PFSK-1 (cell line): ENCODE data around the gene TNRC18.

Experiments
- FOXP2 ChIP-seq: optimal IDR thresholded peaks from 2 replicates; pipeline ENCODE3; 2011; ENCODE audit warnings: borderline replicate concordance, control low read depth, inconsistent platforms; ENCODE audit not compliant: insufficient read depth; ENCODE audit errors: extremely low read length, extremely low read depth
- POLR2AphosphoS5 ChIP-seq: IDR thresholded peaks from 2 replicates; pipeline ENCODE4 v1.6.1; 2012; ENCODE audit warnings: low read depth, mild to moderate bottlenecking, control low read depth, low read length, moderate library complexity
- SIN3A ChIP-seq: IDR thresholded peaks from 2 replicates; pipeline ENCODE4 v1.6.1; 2012; ENCODE audit warnings: mild to moderate bottlenecking, low read length, moderate library complexity, borderline replicate concordance; ENCODE audit not compliant: insufficient read depth
- TAF1 ChIP-seq: IDR thresholded peaks from 2 replicates; pipeline ENCODE4 v1.6.1; 2012; ENCODE audit warnings: low read length, control low read depth, borderline replicate concordance; ENCODE audit not compliant: insufficient read depth
- TF ChIP-seq, protein P1 (sequence below), 2 experiments: IDR thresholded peaks; 2 replicates each; pipeline versions ENCODE4 v1.6.1 to v1.8.0; 2011 to 2012; ENCODE audit warnings: low read depth in 2 of 2, low read length in 2 of 2, control low read depth in 1 of 2, inconsistent platforms in 1 of 2, mild to moderate bottlenecking in 1 of 2, moderate library complexity in 1 of 2; ENCODE audit not compliant: insufficient read depth in 1 of 2

TNRC18 gene

GRCh38 chr7:5396542-5396941, 27.1 kb downstream of the TNRC18 start:
- TF ChIP-seq FOXP2 = no peak
- TF ChIP-seq, protein P1, sequence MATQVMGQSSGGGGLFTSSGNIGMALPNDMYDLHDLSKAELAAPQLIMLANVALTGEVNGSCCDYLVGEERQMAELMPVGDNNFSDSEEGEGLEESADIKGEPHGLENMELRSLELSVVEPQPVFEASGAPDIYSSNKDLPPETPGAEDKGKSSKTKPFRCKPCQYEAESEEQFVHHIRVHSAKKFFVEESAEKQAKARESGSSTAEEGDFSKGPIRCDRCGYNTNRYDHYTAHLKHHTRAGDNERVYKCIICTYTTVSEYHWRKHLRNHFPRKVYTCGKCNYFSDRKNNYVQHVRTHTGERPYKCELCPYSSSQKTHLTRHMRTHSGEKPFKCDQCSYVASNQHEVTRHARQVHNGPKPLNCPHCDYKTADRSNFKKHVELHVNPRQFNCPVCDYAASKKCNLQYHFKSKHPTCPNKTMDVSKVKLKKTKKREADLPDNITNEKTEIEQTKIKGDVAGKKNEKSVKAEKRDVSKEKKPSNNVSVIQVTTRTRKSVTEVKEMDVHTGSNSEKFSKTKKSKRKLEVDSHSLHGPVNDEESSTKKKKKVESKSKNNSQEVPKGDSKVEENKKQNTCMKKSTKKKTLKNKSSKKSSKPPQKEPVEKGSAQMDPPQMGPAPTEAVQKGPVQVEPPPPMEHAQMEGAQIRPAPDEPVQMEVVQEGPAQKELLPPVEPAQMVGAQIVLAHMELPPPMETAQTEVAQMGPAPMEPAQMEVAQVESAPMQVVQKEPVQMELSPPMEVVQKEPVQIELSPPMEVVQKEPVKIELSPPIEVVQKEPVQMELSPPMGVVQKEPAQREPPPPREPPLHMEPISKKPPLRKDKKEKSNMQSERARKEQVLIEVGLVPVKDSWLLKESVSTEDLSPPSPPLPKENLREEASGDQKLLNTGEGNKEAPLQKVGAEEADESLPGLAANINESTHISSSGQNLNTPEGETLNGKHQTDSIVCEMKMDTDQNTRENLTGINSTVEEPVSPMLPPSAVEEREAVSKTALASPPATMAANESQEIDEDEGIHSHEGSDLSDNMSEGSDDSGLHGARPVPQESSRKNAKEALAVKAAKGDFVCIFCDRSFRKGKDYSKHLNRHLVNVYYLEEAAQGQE (IDR thresholded peaks at IDR 0.05; ENCODE audit: insufficient read depth in 1 of 2, low read depth in 2 of 2, low read length in 2 of 2) = no peak
- no peak for TF ChIP-seq TAF1
- no peak for TF ChIP-seq SIN3A
- no peak for TF ChIP-seq POLR2AphosphoS5

DNA sequence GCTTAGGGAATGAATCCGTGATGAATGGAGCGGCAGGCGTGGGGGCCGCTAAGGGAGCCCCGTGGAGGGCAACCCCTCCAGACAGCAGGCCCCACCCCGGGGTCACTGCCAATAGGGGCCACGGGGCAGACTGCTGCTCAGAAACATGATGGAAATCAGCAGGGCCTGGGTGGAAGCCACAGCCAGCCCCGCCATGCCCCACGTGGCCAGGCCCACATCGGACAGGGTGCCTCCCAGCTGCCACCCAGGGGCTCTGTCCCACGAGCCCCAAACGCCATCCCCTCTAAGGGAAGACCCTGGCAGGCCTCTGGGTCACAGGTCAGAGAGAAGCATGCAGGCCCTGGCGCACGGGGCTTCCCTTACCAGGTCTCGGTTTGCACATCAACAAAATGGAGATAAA, 28.4 kb downstream of the TNRC18 start:
- no peak for TF ChIP-seq SIN3A
- no peak for TF ChIP-seq TAF1
- no peak for TF ChIP-seq FOXP2
- no peak for TF ChIP-seq POLR2AphosphoS5
- TF ChIP-seq, protein P1 (IDR thresholded peaks at IDR 0.05; ENCODE audit: insufficient read depth in 1 of 2, low read depth in 2 of 2, low read length in 2 of 2) = no peak

GRCh38 chr7:5394264-5395105, 29.1 kb downstream of the TNRC18 start:
- TF ChIP-seq POLR2AphosphoS5 (no peak), SIN3A (no peak), TAF1 (no peak), FOXP2 (no peak)
- TF ChIP-seq, protein P1 (IDR thresholded peaks at IDR 0.05; ENCODE audit: insufficient read depth in 1 of 2, low read depth in 2 of 2, low read length in 2 of 2) = no peak

DNA sequence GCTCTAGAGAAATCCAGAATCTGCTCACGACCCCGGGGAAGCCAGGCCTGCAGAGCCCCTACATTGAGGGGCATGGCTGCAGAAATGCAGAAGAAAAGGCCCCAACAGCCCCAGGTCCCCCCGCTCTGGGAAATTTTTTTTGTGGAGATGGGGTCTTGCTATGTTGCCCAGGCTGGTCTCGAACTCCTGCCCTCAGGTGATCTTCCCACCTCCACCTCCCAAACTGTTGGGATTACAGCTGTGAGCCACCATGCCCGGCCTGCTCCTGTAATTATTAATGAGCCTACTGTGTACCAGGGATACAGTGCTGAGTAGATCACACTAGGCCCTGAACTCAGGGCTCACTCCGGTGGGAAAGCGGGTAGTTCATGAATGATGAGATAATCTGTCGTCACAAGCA, 29.9 kb downstream of the TNRC18 start:
- TF ChIP-seq POLR2AphosphoS5 = no peak
- no peak for TF ChIP-seq FOXP2
- no peak for TF ChIP-seq SIN3A
- TF ChIP-seq, protein P1 (IDR thresholded peaks at IDR 0.05; ENCODE audit: insufficient read depth in 1 of 2, low read depth in 2 of 2, low read length in 2 of 2) = no peak
- no peak for TF ChIP-seq TAF1

GRCh38 chr7:5393328-5393727, 30.3 kb downstream of the TNRC18 start:
- TF ChIP-seq TAF1 (no peak), SIN3A (no peak), POLR2AphosphoS5 (no peak), FOXP2 (no peak)
- TF ChIP-seq, protein P1 (IDR thresholded peaks at IDR 0.05; ENCODE audit: insufficient read depth in 1 of 2, low read depth in 2 of 2, low read length in 2 of 2) = no peak
